IPS-15b (cell line): ENCODE measurements around the gene FCGR3A.
"Not testable (repeated sequence)": the region's sequence is repeated elsewhere in the genome, so short reads cannot be mapped to it uniquely, and the experiment has no call there.

Experiments used
- H3K27me3 ChIP-seq: one replicate; pipeline ENCODE4 v1.6.1; 2013; ENCODE audit warnings: low read length; ENCODE audit not compliant: control insufficient read depth, insufficient read depth
- H3K36me3 ChIP-seq: one replicate; pipeline ENCODE4 v1.6.1; 2013; ENCODE audit warnings: low read length; ENCODE audit not compliant: control insufficient read depth, insufficient read depth
- H3K4me1 ChIP-seq: one replicate; pipeline ENCODE4 v1.6.1; 2013; ENCODE audit warnings: mild to moderate bottlenecking, low read length; ENCODE audit not compliant: control insufficient read depth, insufficient read depth
- H3K4me3 ChIP-seq: one replicate; pipeline ENCODE4 v1.5.1; 2013; ENCODE audit warnings: low read depth, low read length
- H3K9ac ChIP-seq: one replicate; pipeline ENCODE4 v1.6.1; 2013; ENCODE audit warnings: low read depth, mild to moderate bottlenecking, low read length
- H3K9me3 ChIP-seq: one replicate; pipeline ENCODE4 v1.6.1; 2013; ENCODE audit warnings: mild to moderate bottlenecking, low read length; ENCODE audit not compliant: control insufficient read depth, insufficient read depth

FCGR3A gene

DNA sequence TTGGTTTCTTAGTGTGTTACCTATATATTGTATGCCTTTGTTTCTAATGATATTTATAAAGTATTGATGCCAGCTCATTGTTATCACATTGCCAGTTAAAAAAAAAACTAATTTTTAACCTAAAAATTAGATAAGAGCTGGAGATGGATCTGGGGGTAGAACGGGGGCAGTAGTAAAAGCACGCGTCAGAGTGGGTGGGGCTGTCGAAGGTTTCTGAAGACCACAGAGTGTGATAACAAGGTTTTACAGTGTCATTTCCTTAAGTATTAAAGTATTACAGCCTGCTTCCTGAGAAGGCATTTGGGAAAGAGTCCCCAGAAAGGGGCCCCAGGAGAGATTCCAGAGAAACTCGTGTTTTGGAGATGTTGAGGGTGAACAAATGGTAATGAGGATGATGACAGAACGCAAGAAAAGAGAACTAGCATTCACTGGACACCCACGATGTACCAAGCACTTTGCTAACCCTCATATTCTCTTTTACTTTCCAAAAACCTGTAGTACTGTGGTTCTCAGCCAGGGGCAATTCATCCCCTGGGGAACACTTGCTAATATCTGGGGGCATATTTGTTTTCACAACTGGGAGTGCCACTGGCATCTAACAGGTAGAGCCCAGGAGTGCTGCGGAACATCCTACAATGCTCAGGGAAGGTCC lies 30.4 kb upstream of the FCGR3A start:
- H3K36me3 ChIP-seq, H3K27me3 ChIP-seq, H3K4me3 ChIP-seq, H3K4me1 ChIP-seq, H3K9me3 ChIP-seq, H3K9ac ChIP-seq: not testable (repeated sequence)

DNA sequence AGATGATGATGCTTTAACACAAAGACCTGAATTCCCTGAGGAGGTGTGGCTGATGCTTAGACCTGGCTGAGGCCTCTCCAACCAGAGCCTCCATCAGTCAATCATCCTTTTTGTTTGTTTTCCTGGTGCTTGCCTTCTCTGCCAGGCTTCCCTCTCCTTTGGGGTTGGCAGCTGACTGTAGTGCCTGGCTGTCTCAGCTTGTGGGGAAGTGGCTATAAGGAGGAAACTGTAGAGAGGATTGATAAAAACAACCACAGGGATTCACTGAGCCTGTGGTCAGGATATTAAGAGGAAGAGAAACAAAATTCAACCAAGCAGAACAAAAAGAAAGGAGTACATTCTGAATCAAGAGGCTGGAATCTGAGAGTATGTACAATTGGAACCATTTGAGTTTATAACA lies 27.1 kb upstream of the FCGR3A start:
- not testable (repeated sequence) for H3K27me3 ChIP-seq, H3K9me3 ChIP-seq, H3K4me1 ChIP-seq, H3K4me3 ChIP-seq, H3K36me3 ChIP-seq, H3K9ac ChIP-seq

DNA sequence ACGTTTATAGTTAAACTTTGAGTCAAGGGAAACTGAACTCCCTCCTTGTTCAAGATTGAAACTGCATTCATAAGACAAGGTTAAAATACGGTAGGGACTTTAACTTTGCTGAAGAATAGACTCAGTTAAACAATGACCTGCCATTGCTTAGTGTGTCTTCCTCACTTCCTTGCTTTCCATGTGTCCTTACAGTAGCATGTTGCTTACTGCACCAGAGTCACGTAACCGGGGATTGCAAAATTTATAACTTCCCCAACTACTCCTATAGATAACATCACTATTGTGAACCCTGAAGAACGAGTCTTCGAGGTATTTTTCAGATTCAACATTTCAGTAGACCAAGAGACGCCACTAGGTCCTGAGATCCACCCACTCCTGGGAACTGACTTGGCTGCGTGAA lies 22.1 kb upstream of the FCGR3A start:
- not testable (repeated sequence) for H3K36me3 ChIP-seq, H3K4me1 ChIP-seq, H3K9me3 ChIP-seq, H3K4me3 ChIP-seq, H3K27me3 ChIP-seq, H3K9ac ChIP-seq

DNA sequence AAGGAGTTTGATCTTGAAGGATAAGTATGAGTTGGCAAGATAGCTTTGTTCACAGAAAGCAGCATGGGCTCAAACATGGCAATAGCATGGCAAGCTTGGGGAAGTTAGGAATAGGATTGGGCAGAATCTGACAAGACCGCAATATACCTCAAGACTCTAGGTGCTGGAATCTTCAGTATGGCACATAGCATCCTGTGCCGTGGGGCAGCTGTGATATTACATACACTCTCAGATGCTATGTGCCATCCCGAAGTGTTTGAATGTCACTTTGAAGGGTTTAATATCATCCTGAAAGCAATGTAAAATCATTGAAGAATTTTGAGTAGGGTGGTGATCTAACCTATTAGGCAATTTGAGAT lies 17.0 kb upstream of the FCGR3A start:
- not testable (repeated sequence) for H3K27me3 ChIP-seq, H3K4me1 ChIP-seq

DNA sequence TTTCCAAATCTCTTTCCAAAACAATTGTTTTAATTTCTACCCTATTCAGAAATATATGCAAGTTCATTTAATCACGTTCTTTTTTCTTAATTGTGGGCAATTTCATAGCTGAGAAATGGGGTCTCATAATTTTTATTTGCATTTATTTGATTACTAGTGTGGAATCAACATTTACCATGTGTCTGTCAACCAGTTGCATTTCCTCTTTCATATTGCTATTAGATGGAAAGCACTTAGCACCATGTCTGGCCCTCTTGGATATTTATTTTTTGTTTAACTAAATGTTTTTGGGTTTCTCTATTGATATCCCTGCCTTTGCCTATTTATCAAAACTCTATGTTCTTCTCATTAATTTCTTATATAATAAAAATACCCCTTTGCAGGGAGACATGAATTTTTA lies 13.9 kb upstream of the FCGR3A start:
- H3K27me3 ChIP-seq, H3K36me3 ChIP-seq, H3K9ac ChIP-seq, H3K4me3 ChIP-seq, H3K9me3 ChIP-seq, H3K4me1 ChIP-seq: not testable (repeated sequence)

More for the DNA sequence above, 17.0 kb upstream of the FCGR3A start:
- not testable (repeated sequence) for H3K36me3 ChIP-seq, H3K9me3 ChIP-seq, H3K9ac ChIP-seq, H3K4me3 ChIP-seq

DNA sequence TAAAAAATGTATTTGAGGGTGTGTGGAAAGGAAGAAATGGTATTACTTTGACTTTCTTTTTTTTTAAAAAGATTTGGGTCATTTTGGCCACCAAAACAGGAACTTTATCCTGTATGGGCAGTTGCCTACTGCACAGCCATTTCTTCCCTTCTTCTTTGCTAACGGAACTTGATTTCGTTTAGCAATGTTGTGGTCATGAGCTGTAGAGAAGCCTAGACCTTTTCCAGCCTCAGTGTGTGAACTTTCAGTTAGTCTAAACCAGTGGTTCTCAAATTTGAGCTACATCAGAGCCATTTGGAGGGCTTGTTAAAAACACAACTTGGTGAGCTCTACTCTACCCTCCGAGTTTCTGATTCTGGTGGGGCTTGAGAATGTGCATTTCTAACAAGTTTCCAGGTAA lies 12.8 kb upstream of the FCGR3A start:
- not testable (repeated sequence) for H3K9ac ChIP-seq, H3K27me3 ChIP-seq, H3K9me3 ChIP-seq, H3K36me3 ChIP-seq, H3K4me3 ChIP-seq, H3K4me1 ChIP-seq

DNA sequence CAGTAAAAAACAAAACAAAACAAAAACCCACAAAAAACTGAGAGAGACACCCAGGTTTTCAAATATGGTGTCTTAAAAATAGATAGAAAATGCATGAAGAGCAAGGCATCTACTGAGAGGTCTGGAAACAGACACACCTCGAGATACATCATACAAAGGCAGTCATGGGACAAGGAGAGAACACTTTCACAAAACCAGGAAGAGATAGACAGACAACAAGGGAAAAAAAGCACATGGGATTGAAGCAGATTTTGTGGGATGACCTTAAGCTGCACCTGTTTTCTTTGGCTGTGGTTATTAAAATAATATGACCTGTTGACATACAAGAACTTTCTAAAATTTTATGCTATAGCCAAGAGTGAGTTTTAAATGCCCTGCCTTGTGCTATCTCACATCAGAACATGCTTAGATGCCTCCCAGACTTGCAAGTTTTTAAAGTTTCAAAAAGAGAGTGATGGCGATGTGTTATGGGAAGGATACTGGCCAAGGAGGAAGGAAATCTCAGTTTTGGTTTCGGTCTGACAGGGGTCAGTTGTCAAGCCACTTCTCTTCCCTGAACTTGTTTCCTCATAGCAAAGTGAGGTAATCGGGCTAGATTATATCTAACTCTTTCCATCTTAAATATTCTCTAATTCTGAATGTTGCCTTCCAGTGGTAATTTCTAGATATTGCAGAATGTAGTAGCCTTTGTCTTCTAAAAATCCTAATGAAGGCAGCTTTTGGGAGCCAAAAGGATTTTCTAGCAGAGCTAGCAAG lies 11.5 kb upstream of the FCGR3A start:
- not testable (repeated sequence) for H3K9me3 ChIP-seq, H3K9ac ChIP-seq, H3K36me3 ChIP-seq, H3K4me3 ChIP-seq, H3K4me1 ChIP-seq, H3K27me3 ChIP-seq

DNA sequence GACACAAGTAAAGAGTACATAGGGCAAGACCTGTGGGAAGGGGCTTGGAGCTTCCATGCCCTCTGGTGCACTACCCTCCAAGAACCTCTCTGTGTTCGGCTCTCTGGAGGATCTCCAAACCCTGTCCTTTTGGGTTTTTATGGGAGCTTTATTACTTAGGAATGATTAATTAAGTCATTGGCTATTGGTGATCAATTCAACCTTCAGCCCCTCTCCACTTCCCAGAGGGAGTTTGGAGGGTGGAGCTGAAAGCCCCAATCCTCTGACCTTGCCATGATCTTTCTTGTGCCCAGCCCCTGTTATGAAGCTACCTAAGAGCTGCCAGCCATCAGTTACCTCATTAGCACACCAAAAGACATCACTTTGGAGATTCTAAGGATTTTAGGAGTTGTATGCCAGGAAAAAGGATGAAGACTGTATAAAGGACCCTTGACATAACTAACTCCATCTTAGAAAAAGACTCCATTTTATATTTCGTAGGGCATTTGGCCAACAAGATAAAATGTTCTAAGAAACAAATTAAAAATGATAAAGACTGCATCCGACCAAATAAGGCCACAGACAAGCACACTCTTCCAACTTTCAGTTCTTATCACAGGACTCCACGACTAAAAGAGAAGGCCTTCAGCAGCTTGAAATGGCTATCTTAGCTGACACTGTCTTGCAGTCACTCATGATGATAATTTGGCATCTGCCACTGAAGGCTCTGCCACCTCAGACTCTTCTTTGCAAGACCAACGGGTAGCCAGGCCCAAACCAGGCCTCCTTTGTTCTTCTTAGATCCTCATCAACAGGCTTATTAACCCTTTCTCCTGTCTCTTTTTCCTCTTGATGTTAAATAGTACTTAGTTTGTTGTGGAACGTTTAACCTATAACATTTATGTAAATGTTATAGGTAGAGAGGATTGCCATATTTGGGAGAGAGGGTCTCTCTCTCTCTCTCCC lies 8.2 kb upstream of the FCGR3A start:
- H3K9ac ChIP-seq, H3K4me1 ChIP-seq, H3K36me3 ChIP-seq, H3K27me3 ChIP-seq, H3K9me3 ChIP-seq, H3K4me3 ChIP-seq: not testable (repeated sequence)

DNA sequence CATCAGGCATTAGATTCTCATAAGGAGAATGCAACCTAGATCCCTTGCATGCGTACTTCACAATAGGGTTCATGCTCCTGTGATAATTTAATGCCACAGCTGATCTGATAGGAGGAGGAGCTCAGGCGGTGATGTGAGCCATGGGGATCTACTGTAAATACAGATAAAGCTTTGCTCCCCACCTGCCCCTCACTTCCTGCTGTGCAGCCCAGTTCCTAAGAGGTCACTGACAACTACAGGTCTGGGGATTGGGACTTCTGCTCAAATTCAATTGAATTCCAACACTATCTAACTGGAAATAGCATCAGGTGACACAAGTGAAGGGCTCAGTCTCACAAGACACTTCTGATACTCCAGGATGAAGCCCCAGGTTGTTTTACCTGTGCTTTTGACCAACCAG lies 7.4 kb upstream of the FCGR3A start:
- not testable (repeated sequence) for H3K36me3 ChIP-seq, H3K4me3 ChIP-seq, H3K27me3 ChIP-seq, H3K9me3 ChIP-seq, H3K4me1 ChIP-seq, H3K9ac ChIP-seq

DNA sequence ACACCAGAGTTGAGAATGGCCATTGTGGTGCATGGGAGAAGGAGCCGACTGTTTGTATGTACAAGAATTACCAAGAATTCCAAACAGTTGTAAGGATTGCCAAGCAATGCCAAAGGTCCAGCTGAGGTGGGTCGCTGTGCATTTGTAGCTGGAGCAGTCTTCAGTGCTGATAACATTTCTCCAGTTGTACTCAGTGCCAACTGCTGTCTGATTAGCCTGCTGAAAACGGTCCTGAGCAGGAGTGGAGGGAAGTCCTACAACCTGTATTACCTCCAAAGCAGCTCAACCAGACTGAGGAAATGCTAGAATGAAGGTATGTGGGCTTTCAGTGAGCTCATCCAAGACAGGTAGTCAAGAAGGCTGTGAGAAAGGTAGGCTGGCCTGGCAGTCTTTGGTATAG lies 6.5 kb upstream of the FCGR3A start:
- not testable (repeated sequence) for H3K9ac ChIP-seq, H3K36me3 ChIP-seq, H3K4me3 ChIP-seq, H3K4me1 ChIP-seq, H3K27me3 ChIP-seq, H3K9me3 ChIP-seq

DNA sequence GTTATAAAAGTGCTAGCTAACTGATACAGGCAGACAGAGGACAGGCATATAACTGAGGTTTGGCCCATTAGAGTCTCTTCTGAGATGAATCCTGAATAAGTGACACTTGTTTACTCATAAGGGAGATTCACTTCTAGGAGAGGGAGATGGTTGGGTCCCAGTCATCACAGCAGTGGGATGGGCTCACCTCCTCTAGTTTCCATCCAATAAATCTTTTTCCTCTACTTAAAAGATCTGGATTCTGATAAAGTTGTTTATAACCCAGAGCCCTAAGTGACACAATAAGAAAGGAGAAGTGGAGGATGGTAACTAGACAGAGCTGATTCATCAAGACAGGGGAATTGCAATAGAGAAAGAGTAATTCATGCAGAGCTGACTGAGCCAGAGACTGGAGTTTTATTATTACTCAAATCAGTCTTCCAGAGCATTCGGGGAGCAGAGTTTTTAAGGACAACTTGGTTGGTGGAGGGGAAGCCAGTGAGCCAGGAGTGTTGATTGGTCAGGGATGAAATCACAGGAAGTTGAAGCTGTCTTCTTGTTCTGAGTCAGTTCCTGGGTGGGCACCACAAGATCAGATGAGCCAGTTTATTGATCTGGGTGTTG lies 5.3 kb upstream of the FCGR3A start:
- H3K36me3 ChIP-seq, H3K9me3 ChIP-seq, H3K4me3 ChIP-seq, H3K27me3 ChIP-seq, H3K4me1 ChIP-seq, H3K9ac ChIP-seq: not testable (repeated sequence)

DNA sequence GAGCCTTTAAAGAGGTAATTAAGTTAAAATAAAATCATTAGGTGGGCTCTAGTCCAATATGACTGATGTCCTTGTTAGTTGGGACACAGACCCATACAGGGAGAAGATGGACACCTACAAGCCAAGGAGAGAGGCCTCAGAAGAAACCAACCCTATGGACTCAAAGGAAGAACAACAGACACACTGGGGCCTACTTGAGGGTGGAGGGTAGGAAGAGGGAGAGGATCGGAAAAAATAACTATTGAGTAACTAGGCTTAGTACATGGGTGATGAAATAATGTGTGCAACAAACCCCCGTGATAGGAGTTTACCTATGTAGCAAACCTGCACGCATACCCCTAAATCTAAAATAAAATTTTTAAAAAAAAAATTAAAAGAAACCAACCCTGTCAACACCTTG lies 4.7 kb upstream of the FCGR3A start:
- not testable (repeated sequence) for H3K36me3 ChIP-seq, H3K4me1 ChIP-seq, H3K27me3 ChIP-seq, H3K9me3 ChIP-seq, H3K9ac ChIP-seq, H3K4me3 ChIP-seq
